Mononuclear cell (primary cell): ENCODE measurements around the gene ATP8A1. TPM values are rescaled to one million over a fixed set of nuclear protein-coding genes. Genes with fewer than 3 reads are reported as not detected.
"Not testable (repeated sequence)": the region's sequence is repeated elsewhere in the genome, so short reads cannot be mapped to it uniquely, and the experiment has no call there.

Experiments used
- H3K27me3 ChIP-seq: 2 replicates; pipeline ENCODE4 v1.6.0; 2011; ENCODE audit warnings: low read length, control low read depth; ENCODE audit not compliant: insufficient read depth
- H3K4me1 ChIP-seq: 2 replicates; pipeline ENCODE4 v1.5.1; 2011; ENCODE audit warnings: mild to moderate bottlenecking, low read length, control low read depth; ENCODE audit not compliant: insufficient read depth
- H3K4me3 ChIP-seq: 2 replicates; pipeline ENCODE4 v1.5.1; 2011; ENCODE audit warnings: mild to moderate bottlenecking, low read length, moderate library complexity
- H3K9me3 ChIP-seq: 2 replicates; pipeline ENCODE4 v1.5.1; 2011; ENCODE audit warnings: low read depth, mild to moderate bottlenecking, control low read depth, low read length
- total RNA-seq: library from RNA; depleted of rRNA; stranded (reverse); fragments of >200 nt; gene quantifications from one replicate; pipeline ENCODE4 v1.2.3, GENCODE V29; 2012

ATP8A1 gene
- total RNA-seq, 1 donor, result 157 TPM

GRCh38 chr4:42397635-42398170 lies 259.2 kb downstream of the ATP8A1 start:
- peaks cover 71% of the 10 kb centered on the region for H3K27me3 ChIP-seq
- peak overlapping the region; percentile 18 for H3K4me3 ChIP-seq

GRCh38 chr4:42396752-42397634 lies 259.9 kb downstream of the ATP8A1 start, which contains the start of gene SHISA3:
Gene SHISA3, plus strand, starts transcription at chr4:42397488. Its CDS starts 569 bp downstream, at chr4:42398057.
- Histone ChIP-seq H3K4me1 (peaks cover 27% of the 10 kb centered on the region), H3K4me3 (peak within 1 kb of the TSS; percentile 18), H3K27me3 (peaks cover 69% of the 10 kb centered on the region), H3K9me3 (no peaks in the 10 kb centered on the region)

More at GRCh38 chr4:42397635-42398170, 259.2 kb downstream of the ATP8A1 start:
- Histone ChIP-seq H3K9me3 (no peaks in the 10 kb centered on the region), H3K4me1 (peaks cover 27% of the 10 kb centered on the region)

- H3K9me3 ChIP-seq, result no peaks in the 10 kb centered on the region
- peaks cover 27% of the 10 kb centered on the region for H3K4me1 ChIP-seq
- H3K27me3 ChIP-seq, result peaks cover 66% of the 10 kb centered on the region
- no peak overlapping the region for H3K4me3 ChIP-seq
Observed at GRCh38 chr4:42396361-42396751, 260.5 kb downstream of the ATP8A1 start.

GRCh38 chr4:42395595-42395994 lies 261.3 kb downstream of the ATP8A1 start:
- Histone ChIP-seq H3K4me3 (no peak overlapping the region), H3K9me3 (no peaks in the 10 kb centered on the region), H3K27me3 (peaks cover 58% of the 10 kb centered on the region), H3K4me1 (peaks cover 27% of the 10 kb centered on the region)

- Histone ChIP-seq H3K27me3 (peaks cover 27% of the 10 kb centered on the region), H3K4me3 (no peak overlapping the region), H3K4me1 (peaks cover 11% of the 10 kb centered on the region), H3K9me3 (no peaks in the 10 kb centered on the region)
Observed at GRCh38 chr4:42392436-42392835, 264.5 kb downstream of the ATP8A1 start.

- Histone ChIP-seq H3K9me3 (no peaks in the 10 kb centered on the region), H3K4me1 (peaks cover 8% of the 10 kb centered on the region), H3K27me3 (peaks cover 25% of the 10 kb centered on the region), H3K4me3 (no peak overlapping the region)
Observed at GRCh38 chr4:42391981-42392380, 264.9 kb downstream of the ATP8A1 start.

GRCh38 chr4:42391355-42391664 lies 265.6 kb downstream of the ATP8A1 start:
- Histone ChIP-seq H3K9me3 (no peaks in the 10 kb centered on the region), H3K27me3 (peaks cover 18% of the 10 kb centered on the region), H3K4me3 (no peak overlapping the region), H3K4me1 (peaks cover under 1% of the 10 kb centered on the region)

GRCh38 chr4:42390622-42391354 lies 266.1 kb downstream of the ATP8A1 start:
- H3K4me3 ChIP-seq, result no peak overlapping the region

GRCh38 chr4:42385516-42385915 lies 271.4 kb downstream of the ATP8A1 start:
- no peak overlapping the region for H3K4me3 ChIP-seq

More at GRCh38 chr4:42390622-42391354, 266.1 kb downstream of the ATP8A1 start:
- no peaks in the 10 kb centered on the region for H3K9me3 ChIP-seq
- H3K4me1 ChIP-seq, result no peaks in the 10 kb centered on the region
- peaks cover 13% of the 10 kb centered on the region for H3K27me3 ChIP-seq

GRCh38 chr4:42381666-42382065 lies 275.2 kb downstream of the ATP8A1 start:
- H3K27me3 ChIP-seq, result peaks cover 11% of the 10 kb centered on the region
- H3K4me1 ChIP-seq, result no peaks in the 10 kb centered on the region
- no peaks in the 10 kb centered on the region for H3K9me3 ChIP-seq
- H3K4me3 ChIP-seq, result no peak overlapping the region

More at GRCh38 chr4:42385516-42385915, 271.4 kb downstream of the ATP8A1 start:
- H3K9me3 ChIP-seq, result no peaks in the 10 kb centered on the region
- H3K4me1 ChIP-seq, result no peaks in the 10 kb centered on the region
- H3K27me3 ChIP-seq, result peaks cover 9% of the 10 kb centered on the region

- Histone ChIP-seq H3K27me3 (peaks cover 11% of the 10 kb centered on the region), H3K4me1 (no peaks in the 10 kb centered on the region), H3K4me3 (no peak overlapping the region), H3K9me3 (no peaks in the 10 kb centered on the region)
Observed at GRCh38 chr4:42377497-42377896, 279.4 kb downstream of the ATP8A1 start.

- not testable (repeated sequence) for H3K4me3 ChIP-seq, H3K27me3 ChIP-seq, H3K9me3 ChIP-seq, H3K4me1 ChIP-seq
Observed at GRCh38 chr4:42372303-42372702, 284.6 kb downstream of the ATP8A1 start.

- H3K4me3 ChIP-seq, result no peak overlapping the region
- no peaks in the 10 kb centered on the region for H3K9me3 ChIP-seq
- no peaks in the 10 kb centered on the region for H3K27me3 ChIP-seq
- no peaks in the 10 kb centered on the region for H3K4me1 ChIP-seq
Observed at GRCh38 chr4:42371305-42372252, 285.3 kb downstream of the ATP8A1 start.

GRCh38 chr4:42369489-42369888 lies 287.4 kb downstream of the ATP8A1 start:
- no peak overlapping the region for H3K4me3 ChIP-seq
- no peaks in the 10 kb centered on the region for H3K4me1 ChIP-seq
- H3K27me3 ChIP-seq, result no peaks in the 10 kb centered on the region
- H3K9me3 ChIP-seq, result no peaks in the 10 kb centered on the region
